ENCODE data around the gene KCNQ1. TPM values are rescaled to one million over a fixed set of nuclear protein-coding genes. Genes with fewer than 3 reads are reported as not detected.

Gene KCNQ1
- total and polyA plus RNA-seq, 9 donors, result 1.4 to 17.2 (median 3.8) TPM

DNA sequence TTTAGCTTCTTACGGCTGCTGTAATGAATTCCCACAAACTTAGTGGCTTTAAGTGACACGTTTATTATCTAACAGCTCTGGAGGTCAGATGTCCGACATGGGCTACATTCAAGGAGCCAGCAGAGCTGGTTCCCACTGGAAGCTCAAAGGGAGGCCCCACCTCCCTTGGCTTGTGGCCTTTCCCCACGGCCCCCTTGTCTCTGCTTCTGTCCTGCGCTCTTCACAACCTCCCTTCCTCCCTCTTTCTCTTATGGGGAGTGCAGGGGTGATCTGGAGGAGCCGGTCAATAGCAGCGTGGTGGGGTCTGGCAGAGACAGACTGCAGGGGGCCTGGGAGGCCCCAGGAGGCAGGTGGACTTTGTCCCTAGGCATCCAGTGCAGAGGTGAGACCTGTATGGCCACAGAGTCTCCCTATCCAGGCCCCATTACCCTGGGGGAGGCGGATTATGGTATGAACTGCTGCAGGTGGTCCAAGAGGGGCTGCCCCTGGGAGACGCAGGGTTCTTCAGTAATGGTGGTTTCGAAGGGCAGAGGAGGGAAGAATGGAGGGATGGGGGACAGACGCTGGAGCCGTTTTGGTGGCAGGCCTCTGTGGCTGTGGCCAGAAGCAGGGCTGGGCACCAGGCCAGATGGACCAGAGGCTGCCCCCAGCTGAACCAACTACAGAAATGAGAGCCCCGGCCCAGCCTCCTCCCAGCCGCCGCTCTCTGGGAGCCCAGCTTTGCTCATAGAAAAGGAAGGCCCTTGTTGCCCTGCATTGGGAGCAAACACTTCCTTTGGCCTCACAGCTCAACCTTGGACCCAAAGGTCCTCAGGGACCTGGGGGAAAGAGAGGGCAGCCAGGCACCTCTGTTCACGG, 285.7 kb downstream of the KCNQ1 start:
- H3K9me3 ChIP-seq, result no peaks in the 10 kb centered on the region
- peaks cover 5% of the 10 kb centered on the region for H3K4me1 ChIP-seq (ENCODE audit: insufficient read depth)
- H3K27me3 ChIP-seq, result no peaks in the 10 kb centered on the region
- intact Hi-C loops (cut with DNase I), result no loop called here
- H3K36me3 ChIP-seq, result no peaks in the 10 kb centered on the region
- no peak overlapping the region for H3K4me3 ChIP-seq
- TF ChIP-seq, protein P1, sequence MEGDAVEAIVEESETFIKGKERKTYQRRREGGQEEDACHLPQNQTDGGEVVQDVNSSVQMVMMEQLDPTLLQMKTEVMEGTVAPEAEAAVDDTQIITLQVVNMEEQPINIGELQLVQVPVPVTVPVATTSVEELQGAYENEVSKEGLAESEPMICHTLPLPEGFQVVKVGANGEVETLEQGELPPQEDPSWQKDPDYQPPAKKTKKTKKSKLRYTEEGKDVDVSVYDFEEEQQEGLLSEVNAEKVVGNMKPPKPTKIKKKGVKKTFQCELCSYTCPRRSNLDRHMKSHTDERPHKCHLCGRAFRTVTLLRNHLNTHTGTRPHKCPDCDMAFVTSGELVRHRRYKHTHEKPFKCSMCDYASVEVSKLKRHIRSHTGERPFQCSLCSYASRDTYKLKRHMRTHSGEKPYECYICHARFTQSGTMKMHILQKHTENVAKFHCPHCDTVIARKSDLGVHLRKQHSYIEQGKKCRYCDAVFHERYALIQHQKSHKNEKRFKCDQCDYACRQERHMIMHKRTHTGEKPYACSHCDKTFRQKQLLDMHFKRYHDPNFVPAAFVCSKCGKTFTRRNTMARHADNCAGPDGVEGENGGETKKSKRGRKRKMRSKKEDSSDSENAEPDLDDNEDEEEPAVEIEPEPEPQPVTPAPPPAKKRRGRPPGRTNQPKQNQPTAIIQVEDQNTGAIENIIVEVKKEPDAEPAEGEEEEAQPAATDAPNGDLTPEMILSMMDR (IDR thresholded peaks at IDR 0.05), result no peak
- TF ChIP-seq POLR2A (IDR thresholded peaks at IDR 0.05), result no peak
- TF ChIP-seq EP300 (IDR thresholded peaks at IDR 0.05), result no peak
- no peak for DNase-seq
- 82 to 92% (median 90%) methylated on average over 15 to 16 of the region's 16 CpGs for WGBS, 3 donors
- H3K27ac ChIP-seq, result no peak overlapping the region

DNA sequence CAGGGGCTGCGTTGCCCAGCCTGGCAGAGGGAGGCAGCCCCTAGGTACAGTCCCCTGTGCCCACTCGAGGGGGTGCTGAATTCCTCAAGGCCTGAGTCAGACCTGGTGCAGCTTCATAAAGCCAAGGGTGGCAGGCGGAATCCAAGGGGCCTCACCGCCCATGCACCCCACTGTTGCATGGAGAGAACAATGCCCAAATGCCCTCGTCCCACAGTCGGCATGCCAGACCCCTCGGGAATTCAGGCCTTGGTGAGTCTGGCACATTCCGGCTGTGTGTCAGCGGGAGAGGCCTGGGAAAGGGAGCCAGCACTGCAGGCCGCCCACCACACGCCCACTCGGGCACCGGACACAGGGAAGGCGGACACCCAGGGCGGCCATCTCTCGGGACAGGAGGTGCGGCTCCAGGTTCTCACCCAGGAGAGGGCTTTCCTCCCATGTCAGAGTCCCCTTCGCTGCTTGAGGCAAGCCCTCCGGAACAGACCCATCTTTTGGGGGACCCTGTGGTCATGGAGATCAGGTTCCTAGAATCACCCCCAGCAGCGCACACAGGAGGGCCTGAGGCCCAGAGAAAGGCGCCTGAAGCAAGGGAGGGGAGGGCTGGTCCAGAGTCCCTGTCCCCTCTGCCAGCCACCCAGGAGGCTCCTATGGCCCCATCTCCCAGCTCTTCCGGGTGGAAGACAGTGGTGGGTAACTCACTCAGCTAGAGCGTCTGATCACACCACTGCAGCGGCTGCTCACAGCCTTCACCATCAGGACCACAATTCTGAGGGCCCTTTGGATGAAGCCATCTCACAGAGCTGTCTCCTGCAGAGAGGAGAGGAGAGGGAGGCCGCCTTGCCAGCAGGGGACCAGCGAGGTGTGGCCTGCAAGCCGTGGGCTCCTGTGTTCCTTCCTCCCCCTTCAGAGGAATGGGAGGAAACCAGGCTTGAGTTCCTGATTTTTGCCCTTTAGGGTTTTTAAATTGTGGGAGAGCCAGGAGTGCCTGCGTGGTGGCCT, 286.6 kb downstream of the KCNQ1 start:
- Histone ChIP-seq H3K27ac (no peak overlapping the region), H3K4me3 (no peak overlapping the region), H3K4me1 (ENCODE audit: insufficient read depth) (no peaks in the 10 kb centered on the region), H3K27me3 (no peaks in the 10 kb centered on the region), H3K9me3 (no peaks in the 10 kb centered on the region), H3K36me3 (no peaks in the 10 kb centered on the region)
- TF ChIP-seq, protein P1 (IDR thresholded peaks at IDR 0.05), result no peak
- TF ChIP-seq POLR2A (IDR thresholded peaks at IDR 0.05), result no peak
- TF ChIP-seq EP300 (IDR thresholded peaks at IDR 0.05), result no peak
- DNase-seq, result no peak
- intact Hi-C loops (cut with DNase I), result no loop called here
- WGBS, 3 donors, result 89 to 93% (median 90%) methylated on average over 27 to 28 of the region's 28 CpGs

DNA sequence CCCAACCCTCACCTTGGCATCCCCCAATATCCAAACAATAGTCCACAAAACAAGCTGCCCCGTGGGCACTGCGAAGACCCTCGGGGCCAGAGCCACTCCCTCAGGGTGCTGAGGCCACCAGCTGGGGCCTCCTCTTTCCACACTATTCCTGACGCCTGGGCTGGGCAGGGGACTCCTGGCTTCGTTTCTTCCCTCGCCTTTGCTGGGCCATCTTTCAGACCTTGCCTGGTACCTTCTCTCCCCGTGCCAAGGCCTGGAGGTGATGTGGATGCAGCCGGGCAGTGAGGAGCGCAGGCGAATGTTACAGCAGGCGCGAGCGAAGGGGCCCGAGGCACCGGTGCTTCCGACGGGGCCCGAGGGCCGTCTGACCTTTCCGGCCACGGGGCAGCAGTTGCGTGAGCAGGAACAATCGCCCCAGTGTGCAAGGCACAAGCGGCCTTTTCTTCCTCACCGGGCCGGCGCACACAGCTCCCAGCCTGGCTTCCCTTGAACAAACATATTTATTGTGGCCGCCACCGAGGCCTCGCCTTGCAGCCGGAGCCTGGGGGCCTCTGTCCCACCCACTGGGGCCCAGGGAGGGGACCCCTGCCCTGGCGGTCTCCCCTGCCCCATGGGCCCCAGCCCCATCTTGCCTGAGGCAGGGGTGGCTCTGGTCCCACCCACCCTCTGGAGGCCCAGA, 287.6 kb downstream of the KCNQ1 start:
- no peaks in the 10 kb centered on the region for H3K27me3 ChIP-seq
- no peaks in the 10 kb centered on the region for H3K4me1 ChIP-seq (ENCODE audit: insufficient read depth)
- H3K27ac ChIP-seq, result no peak overlapping the region
- no peak for DNase-seq
- H3K36me3 ChIP-seq, result no peaks in the 10 kb centered on the region
- WGBS, 3 donors, result 91 to 96% (median 95%) methylated on average over 32 of the region's 32 CpGs
- H3K9me3 ChIP-seq, result no peaks in the 10 kb centered on the region
- TF ChIP-seq EP300 (IDR thresholded peaks at IDR 0.05) (no peak), POLR2A (IDR thresholded peaks at IDR 0.05) (no peak)
- TF ChIP-seq, protein P1 (IDR thresholded peaks at IDR 0.05), result no peak
- no peak overlapping the region for H3K4me3 ChIP-seq
- intact Hi-C loops (cut with DNase I), result no loop called here
